Measurements from ENCODE around the gene STK25.

STK25 gene

GRCh38 chr2:241508240-241509154 lies at the start of gene STK25:
STK25 (minus strand) TSS chr2:241508584; CDS start chr2:241508035, 549 bp downstream.
- peak; percentile 96 to 97 for ATAC-seq

DNA sequence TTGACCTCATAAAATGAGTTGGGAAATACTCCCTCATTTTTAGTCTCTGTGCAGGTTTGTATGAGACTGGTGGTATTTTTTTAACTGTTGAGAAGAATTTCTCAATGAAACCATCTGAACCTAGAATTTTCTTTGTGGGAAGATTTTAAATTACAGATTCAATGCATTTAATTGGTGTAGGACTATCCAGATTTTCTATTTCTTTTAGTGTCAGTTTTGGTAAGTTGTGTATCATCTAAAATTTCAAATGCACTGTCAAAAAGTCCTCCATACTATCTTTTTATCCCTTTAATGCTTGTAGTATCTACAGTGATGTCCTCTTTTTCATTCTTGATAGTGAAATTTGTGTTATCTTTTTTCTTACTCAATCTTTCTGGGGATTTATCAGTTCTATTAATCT lies 48.4 kb upstream of the STK25 start:
- ATAC-seq: no peak

GRCh38 chr2:241555711-241556110 lies 47.3 kb upstream of the STK25 start:
- ATAC-seq: no peak

DNA sequence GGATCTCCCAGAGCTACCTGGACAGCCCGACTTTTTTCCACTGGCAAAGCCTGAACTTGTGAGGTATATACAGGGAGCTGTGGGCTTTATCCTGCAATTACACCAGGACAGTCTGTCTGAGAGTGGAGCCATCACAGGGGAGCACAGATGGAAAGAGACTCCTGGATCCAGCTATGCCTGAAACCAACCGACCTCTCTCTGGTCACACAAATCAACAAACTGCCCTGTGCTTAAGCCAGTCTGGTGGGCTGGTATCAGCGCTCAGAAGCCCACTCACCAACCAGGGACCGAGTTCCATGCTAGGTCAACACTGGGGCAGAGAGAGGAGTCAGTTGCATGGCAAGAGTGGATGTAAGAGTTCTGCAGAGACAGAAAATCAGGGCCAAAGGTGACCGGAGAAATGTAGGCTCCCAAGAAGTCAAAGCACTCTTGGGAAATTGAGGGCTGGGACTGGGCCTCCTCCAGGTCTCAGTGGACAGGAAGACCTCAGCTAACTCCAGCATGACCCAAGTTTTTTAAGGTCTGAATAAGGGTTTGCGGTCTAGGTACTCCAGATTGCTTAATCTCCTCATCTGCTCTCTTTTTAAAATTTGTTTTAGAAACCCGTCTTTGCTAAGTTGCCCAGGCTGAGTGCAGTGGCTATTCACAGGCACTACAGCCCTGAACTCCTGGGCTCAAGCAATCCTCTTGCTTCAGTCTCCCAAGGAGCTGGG lies 46.4 kb upstream of the STK25 start:
- ATAC-seq: no peak

- no peak for ATAC-seq
These were observed 45.6 kb upstream of the STK25 start for GRCh38 chr2:241553981-241554380.

GRCh38 chr2:241553512-241553830 lies 45.1 kb upstream of the STK25 start:
- no peak for ATAC-seq

DNA sequence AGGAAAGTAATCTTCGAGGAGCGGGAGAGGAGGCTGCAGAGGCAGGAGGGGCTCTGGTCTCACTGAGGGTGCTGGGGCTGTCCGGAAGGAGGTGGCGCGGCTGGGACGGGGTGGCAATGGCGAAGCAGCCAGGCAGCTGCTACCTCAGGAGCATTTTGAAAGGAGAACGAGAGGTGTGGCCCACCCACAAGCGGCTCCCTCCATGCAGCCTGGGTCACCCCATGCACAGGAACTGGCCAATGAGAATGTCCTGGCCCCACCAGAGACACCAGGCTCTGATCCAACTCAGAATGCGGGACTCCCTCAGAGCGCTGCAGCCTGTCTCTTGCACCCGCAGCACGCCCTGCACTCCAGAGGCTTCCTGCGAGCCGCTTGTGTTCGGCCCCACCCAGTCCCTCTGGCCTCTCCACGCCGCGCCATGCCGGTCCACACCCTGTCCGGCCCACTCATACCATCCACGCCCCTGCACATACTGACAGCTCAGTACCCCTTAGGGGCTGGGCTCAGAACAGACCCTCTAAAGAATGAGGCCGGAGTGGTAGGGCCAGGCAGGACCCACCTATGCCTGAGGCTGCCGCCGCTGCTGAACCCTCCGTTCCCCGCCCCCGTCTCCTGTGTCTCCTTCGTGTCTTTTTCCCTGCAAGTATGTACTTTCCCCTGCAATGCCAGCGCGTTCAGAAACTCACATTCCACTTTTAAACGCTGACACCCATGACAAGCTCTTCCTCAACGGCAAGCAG lies 43.8 kb upstream of the STK25 start:
- no peak for ATAC-seq

DNA sequence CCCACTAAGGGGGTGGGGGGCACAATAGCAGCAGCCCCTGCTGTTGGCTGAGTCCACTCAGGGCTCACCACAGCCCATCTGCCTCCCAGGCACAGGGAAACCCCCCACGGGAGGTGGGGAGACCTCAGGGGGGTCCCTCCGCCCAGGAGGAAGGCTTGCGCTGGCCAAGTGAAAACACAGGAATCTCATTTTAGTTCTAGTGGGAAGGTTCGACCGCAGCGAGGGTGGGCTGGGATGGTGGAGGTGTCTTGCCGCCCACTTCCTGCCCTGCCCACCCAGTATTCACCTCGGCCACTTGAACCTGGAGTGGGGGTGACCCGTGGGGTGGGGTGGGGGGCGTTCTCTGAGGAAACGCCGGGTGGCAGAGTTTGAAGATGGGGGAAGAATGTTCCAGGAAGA lies 43.2 kb upstream of the STK25 start:
- no peak for ATAC-seq

GRCh38 chr2:241550616-241551580 lies 42.5 kb upstream of the STK25 start:
- ATAC-seq: no peak

GRCh38 chr2:241548451-241548835 lies 40.1 kb upstream of the STK25 start:
- ATAC-seq: no peak

GRCh38 chr2:241547781-241548450 lies 39.5 kb upstream of the STK25 start:
- no peak for ATAC-seq

GRCh38 chr2:241546771-241547498 lies 38.6 kb upstream of the STK25 start:
- ATAC-seq: no peak

DNA sequence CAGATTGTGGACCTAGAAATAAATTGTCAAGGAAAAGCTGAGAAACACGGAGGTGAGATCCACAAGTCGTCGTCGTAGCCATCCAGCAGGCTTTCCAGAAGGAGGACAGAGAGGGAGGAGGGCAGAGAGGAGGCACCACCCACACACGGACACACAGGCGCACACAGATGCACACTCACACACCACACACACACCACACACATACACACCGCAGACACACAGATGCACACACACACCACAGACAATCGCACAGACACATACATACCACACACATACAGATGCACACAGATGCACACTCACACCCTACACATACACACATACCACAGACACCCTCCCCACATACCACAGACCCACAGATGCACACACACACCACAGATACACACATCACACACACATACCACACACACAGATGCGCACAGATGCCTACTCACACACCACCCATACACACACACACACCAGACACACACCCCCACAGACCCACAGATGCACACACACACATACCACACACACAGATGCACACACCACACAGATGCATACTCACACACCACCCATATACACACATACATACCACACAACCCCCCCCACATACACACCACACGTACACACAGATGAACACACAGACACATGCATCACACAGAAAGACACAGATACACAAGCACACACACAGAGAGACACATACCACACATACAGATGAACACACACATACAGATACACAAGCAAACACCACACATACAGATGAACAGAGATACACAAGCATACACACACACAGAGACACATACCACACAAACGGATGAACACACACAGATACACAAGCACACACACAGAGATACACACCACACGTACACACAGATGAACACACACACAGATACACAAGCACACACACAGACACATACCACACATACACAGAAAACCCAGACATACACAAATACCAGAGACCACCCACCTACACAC lies 37.4 kb upstream of the STK25 start:
- no peak for ATAC-seq

DNA sequence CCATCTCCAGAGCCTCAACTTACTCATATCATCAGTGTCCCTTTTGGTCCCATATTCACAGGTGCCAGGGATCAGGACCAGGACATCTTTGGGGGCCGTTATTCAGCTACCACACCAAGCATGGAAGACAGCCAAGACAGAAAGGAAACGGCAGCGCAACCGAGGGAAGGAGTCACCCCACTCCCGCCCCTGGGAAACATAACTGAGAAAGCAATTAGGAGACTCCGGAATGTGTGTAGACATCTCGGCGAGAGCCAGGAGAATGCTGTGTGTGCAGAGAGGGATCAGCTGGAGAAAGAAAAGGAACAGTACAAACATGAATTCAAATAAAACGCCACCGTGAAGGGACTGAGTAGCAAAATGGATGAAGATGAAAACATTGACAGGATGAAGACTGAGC lies 36.7 kb upstream of the STK25 start:
- no peak for ATAC-seq

DNA sequence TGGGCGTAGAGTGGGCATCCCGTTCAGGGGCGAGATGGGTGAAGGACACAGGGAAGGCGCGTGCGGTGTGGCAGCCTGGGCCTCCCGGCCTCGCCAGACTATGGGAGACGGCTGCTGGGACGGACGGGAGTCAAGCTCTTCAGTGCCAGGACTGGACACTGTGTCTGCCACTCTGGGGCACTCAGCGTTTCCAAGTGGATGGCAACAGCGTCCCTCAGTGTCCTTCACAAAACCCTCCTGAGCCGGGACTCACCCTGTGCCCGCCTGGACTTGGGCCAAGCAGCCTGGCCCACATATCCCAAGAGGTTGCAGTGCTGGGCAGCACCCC lies 33.9 kb upstream of the STK25 start:
- no peak for ATAC-seq

DNA sequence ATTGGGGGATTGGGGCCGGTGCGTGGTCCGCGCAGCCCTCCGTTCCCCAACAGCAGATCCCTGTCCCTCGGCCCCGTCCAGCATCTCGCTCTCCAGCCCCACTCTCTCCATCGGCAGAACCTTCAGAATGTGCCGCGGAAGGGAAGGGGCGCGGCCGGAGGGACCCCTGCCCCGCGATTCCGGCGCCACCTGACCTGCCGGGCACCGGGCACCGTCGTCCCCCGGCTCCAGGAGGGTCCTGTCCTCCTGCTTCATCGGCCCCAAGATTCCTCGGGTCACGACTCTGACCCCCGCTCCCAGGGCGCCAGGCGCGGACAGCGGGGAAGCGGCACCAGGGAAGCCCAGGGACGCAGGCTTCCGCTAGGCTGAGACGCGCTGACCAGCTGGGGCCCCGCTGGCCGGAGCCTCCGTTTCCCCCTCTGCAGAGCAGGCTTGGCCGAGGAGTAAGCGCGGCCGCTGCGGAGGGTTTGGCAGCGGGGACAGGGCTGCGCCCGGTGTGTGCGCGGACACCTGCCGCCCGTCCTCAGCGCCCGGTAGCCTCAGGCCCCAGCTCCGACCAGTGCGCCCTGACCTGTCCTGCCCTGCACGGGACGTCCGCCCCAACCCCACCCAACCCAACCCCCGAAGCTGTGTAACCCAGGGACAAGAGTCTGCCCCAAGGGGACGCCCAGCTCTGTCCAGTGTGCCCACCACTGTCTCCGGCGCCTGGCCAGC lies 33.3 kb upstream of the STK25 start:
- no peak for ATAC-seq

DNA sequence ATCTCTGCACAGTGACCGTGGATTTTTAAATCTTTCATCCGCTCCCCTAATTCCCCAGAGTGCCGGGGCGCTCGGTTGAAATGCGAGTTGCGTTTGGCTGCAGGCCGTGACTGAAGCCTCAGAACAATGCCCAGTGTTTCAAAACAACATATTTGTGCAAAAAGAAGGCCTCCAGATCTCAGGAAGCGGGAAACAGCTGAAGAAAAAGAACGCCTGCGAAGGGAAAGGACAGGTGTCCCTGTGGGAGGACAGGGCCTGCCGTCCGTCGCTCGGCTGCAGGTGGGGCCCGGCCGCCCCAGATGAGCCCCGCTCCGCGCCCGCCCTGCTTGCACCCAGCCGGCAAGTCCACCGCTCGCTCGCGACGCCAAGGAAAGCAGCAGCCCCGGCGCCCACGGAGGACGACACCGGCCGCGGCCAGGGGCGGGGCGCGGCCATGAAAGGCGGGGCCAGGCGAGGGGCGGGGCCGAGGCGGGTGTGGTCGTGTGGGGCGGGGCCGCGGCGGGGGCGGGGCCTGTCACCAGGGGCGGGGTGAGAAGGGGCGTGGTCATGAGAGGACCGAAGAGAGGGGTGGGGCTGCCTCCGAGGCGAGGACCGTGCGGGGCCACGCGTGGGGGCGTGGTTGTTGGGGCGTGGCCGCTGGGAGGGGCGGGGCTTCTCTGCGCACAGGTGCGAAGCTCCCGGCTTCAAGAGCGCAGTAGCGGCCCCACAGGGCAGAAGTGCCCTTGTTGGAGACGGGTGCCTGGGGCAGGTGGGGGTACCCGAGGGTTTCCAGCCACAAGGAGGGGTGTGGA lies 32.6 kb upstream of the STK25 start:
- peak; percentile 60 to 68 for ATAC-seq

GRCh38 chr2:241540401-241540770 lies 32.0 kb upstream of the STK25 start:
- ATAC-seq: no peak

All from activated CD4-positive, CD25-positive, alpha-beta regulatory T cell treated with anti-CD3 and anti-CD28 coated beads, Interleukin-2, amount 50 U/mL, for 24 hours (primary cell).